SKM-1 (cell line): ENCODE data around the gene DNAJB7.
"Not testable (repeated sequence)": the region's sequence is repeated elsewhere in the genome, so short reads cannot be mapped to it uniquely, and the experiment has no call there.

Source experiments
- DNase-seq: peaks from one replicate; lab custom pipeline; 2025; ENCODE audit not compliant: unreplicated experiment; lab: John Stamatoyannopoulos, UW

Gene DNAJB7

GRCh38 chr22:40862013-40862412, at the start of gene DNAJB7:
Gene DNAJB7, minus strand, starts transcription at chr22:40862113. Its CDS starts 119 bp downstream, at chr22:40861994.
- no peak for DNase-seq

DNA sequence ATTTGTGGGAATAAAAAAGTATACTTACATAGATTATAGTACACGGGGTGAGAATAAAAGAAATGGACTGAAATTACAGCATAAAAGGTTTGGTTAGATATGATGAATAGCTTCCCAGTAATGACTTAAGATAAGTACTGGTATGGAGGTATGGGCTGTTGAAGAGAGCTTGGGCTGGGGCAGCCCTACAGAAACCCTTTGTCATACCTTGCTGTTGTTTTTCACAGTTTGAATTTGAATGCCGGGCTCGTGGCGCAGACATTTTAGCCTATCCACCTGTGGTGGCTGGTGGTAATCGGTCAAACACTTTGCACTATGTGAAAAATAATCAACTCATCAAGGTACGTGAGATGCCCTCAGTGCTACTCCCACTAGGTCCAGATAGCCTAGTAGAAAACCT, 47.0 kb upstream of the DNAJB7 start:
- no peak for DNase-seq

GRCh38 chr22:40904101-40904500, 42.2 kb upstream of the DNAJB7 start:
- no peak for DNase-seq

DNA sequence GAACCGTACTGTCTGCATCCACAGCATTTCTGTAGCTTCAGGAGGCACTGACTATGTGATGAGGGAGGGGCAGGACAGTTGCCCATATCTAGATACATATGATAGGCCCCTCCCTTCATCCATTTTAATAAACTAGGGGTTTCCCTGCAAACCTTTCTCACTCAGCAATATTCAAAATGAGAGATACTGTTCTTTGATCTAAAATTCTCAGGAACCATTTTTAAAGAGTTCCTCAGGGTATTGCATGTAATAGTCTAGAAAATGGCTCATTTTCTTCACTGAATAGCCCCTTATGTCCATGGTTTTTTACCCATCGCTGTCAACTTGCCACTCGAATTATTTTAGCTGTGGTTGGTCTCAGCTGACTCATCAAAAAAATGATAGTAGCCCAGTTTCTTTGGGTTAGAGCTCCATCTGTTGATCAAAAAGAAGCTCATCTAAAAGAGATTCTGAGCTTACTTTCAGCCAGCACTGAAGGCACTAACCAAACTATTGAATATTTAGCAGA, 37.0 kb upstream of the DNAJB7 start:
- DNase-seq = peak; percentile 29

GRCh38 chr22:40894417-40894816, 32.5 kb upstream of the DNAJB7 start:
- DNase-seq = no peak

- no peak for DNase-seq
Measured at GRCh38 chr22:40890881-40891280, 29.0 kb upstream of the DNAJB7 start.

DNA sequence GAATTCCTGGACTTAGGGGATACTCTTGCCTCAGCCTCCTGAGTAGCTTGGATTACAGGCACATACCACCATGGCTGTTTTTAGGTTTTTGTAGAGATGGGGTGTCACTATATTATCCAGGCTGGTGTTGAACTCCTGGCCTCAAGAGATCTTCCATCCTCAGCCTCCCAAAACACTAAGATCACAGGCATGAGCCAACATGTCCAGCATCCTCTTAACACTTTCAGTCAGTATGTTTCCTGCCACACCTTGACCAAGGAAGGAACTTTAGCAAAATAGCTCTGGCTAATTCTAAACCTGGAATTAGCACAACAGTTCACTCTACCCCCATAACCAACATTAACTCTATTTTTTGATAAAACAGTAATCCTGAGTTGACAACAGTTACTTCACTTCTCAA, 27.2 kb upstream of the DNAJB7 start:
- no peak for DNase-seq

GRCh38 chr22:40878922-40879321, 17.0 kb upstream of the DNAJB7 start:
- no peak for DNase-seq

GRCh38 chr22:40877488-40877887, 15.6 kb upstream of the DNAJB7 start:
- DNase-seq = no peak

GRCh38 chr22:40876907-40877306, 15.0 kb upstream of the DNAJB7 start:
- no peak for DNase-seq

DNA sequence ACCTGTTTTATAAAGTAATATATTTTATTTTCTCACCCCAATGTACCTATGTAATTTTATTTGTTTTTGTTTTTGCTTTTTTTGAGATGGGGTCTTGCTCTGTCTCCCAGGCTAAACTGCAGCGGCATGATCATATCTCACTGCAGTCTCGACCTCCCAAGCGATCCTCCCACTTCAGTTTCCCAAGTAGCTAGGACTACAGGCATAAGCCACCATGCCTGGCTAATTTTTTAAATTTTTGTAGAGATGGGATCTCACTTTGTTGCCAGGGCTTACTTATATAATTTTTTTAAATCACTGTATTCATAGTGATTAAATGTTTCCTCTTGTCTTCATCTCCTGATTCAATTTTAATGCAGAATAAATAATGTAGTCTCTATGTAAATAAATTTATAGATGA, 13.2 kb upstream of the DNAJB7 start:
- no peak for DNase-seq

GRCh38 chr22:40874016-40874415, 12.1 kb upstream of the DNAJB7 start:
- DNase-seq = no peak

DNA sequence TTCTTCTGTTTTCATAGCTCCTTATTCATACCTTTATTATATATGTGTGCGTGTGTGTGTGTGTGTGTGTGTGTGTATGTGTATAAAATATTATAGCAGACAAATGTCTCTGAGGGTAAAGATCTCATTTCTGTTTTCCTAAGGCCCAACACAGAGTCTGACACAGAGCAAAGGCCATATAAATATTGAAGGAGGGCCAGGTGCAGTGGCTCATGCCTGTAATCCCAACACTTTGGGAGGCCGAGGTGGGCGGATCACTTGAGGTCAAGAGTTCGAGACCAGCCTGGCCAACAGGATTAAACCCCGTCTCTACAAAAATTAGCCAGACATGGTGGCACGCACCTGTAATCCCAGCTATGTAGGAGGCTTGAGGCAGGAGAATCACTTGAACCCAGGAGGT, 6.5 kb upstream of the DNAJB7 start:
- DNase-seq = not testable (repeated sequence)

GRCh38 chr22:40867109-40867508, 5.2 kb upstream of the DNAJB7 start:
- DNase-seq = no peak

DNA sequence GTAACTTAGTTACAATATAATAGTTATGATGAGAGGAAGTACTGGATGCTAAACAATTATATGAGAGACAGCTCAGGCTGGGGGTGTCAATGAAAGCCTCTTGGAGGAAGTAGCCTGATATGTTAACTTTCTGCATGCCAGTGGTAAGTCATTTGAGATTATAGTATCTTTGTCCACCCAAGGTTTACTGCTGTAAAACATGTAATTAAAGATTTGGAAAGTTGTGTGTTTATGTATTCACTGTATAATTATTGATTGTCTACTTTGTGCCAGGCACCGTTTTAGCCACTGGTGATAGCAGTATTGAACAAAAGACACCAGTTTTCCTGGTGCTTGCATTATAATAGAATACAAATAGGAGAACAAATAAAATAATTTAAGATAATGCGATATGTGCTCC, 624 bp upstream of the DNAJB7 start:
- DNase-seq = no peak

DNA sequence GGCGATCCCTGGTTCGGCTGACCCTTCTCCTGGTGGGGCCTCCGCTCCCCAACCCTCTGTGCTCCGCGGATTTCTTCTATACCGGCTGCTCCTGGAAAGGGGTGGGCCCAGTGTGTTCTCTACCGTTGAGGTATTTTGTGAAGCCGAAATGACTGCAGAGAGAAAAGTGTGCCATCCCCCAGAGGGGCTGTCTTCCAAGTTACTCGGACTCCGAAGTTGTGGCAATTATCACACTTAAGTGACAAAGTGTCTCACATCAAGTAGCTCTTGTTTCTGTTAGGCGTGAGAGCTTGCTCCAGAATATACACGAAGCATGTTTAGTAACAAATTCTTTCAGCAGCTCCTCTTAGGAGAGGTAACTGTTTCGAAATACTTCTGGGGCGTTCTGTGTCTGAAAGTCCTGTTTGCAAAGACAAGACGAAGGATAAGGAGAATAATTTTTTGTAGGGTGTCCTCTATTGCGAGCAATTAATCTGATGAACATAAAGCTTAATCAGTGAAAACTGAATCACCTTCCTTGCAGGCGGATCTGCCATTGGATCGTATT, 4.5 kb downstream of the DNAJB7 start:
- DNase-seq = no peak

- DNase-seq = peak; percentile 93
Measured at GRCh38 chr22:40856513-40857308, 5.2 kb downstream of the DNAJB7 start, which contains the start of the genes ST13 and XPNPEP3. Gene ST13, minus strand, starts transcription at chr22:40856639. Its CDS starts 99 bp downstream, at chr22:40856540. Gene XPNPEP3, plus strand, starts transcription at chr22:40857148. Its CDS starts 34 bp downstream, at chr22:40857182.

DNA sequence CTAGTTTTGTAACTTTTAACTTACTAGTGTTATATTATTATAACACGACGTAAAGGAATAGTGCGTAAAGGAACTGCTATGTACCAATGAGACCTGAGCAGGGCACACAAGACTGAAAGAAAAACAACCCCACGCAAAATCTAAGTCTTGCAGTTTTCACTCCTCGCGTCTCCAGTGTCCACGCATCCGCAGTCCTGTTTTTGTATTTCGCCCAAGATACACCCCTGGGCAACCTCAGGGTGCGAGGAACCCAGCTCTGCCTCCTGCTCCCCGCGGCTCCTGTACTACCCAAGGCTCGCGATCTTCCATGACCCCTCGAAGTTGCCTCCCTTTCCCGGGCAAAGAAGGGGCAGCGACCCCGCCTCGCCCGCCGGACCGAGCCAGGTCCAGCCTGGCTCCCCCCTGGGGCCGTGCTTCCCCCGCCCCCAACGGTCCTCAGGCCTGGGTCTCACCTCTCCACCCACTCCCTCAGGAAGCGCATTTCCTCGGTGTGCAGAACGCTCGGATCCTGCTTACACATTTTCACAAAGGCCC, 5.9 kb downstream of the DNAJB7 start:
- no peak for DNase-seq

DNA sequence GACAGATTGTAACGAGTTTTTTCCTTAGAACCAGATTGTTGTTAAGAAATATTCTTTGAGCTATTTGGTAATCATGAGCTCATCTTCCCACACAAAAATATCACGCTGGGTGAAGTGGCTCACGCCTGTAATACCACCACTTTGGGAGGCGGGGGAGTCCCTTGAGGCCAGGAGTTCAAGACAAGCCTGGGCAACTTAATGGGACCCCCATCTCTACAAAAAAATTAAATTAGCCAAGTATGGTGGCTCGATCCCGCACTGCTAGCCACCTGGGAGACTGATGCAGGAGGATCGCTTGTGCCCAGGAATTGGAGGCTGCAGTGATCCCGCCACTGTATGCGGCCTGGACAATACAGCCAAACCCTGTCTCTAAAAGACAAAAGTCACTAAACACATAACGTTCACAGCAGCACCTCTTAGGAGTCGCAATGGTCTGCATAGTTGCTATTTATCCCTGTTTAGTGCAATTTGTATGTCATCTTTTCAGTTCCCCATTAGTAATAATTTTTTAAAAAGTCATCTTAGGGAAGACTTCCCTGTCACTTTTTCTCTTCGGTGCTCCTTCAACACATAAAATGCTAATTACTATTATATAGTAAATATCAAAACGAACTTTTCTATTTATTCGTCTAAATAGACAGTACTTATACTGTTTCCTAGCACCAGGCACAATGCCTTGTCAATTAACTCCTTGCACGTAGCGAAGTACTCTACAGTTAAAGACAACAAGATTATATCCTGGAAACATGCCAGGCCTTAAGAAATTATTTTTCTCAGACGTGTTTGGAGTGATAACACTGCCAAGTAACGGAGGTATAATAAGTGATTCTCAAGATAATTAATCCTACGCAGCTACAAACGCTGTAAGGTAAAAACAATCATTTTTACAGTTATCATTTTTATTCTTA, 6.6 kb downstream of the DNAJB7 start:
- DNase-seq = no peak

GRCh38 chr22:40853961-40854360, 8.0 kb downstream of the DNAJB7 start:
- no peak for DNase-seq

DNA sequence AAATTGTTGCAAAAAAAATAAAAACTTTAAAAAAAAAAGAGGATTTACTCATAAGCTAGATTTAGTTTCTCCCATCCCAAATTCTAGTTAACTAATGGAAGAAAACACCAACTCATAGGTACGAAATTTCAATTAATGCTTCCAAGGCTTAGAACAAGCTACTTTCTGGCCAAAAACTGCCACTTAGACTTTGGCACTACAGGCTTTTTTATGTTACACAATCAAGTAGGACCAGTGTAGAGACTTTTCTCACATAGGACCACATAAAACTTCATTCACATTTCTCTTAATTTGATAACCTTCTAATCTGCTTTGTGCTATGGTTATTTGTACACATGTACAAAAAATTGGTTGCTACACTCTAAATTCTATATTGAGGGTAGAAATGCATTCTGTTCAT, 8.6 kb downstream of the DNAJB7 start:
- DNase-seq = no peak
